ENCODE measurements around the gene NPTX2.

NPTX2 gene

DNA sequence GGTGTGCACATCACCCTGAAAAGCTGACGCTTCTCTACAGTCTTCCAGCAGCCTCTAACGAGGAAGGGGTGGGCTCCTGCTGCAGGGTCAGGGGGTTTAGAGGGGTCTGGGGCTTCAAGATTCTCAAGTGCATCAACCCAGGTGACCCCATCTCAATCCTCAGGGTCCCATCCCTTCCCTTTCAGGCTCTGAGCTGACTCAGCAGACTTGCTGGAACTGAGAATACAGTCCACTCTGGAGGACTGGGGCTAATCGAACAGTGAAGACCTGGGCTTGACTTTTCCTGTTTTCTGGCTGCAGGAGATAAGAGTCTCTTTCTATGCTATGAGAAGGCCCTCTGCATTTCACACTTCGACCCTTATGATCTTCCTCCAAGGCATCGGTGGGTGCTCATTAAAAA lies 22.3 kb upstream of the NPTX2 start:
- Histone ChIP-seq H3K4me3 (ENCODE audit: low read length) (no peak overlapping the region), H3K27ac (ENCODE audit: low read depth, low read length) (no peak overlapping the region), H3K9ac (ENCODE audit: low read length) (no peak overlapping the region), H3K36me3 (ENCODE audit: control insufficient read depth, insufficient read depth, low read length) (no peaks in the 10 kb centered on the region), H3K27me3 (ENCODE audit: control insufficient read depth, insufficient read depth, low read length) (no peaks in the 10 kb centered on the region), H3K4me1 (ENCODE audit: control insufficient read depth, insufficient read depth, low read length) (no peaks in the 10 kb centered on the region)

- H3K27ac ChIP-seq (ENCODE audit: low read depth, low read length), result no peak overlapping the region
Observed at GRCh38 chr7:98598846-98599615, 18.1 kb upstream of the NPTX2 start.

GRCh38 chr7:98599886-98600285 lies 17.2 kb upstream of the NPTX2 start:
- H3K9ac ChIP-seq (ENCODE audit: low read length), result no peak overlapping the region
- no peaks in the 10 kb centered on the region for H3K27me3 ChIP-seq (ENCODE audit: control insufficient read depth, insufficient read depth, low read length)
- H3K4me1 ChIP-seq (ENCODE audit: control insufficient read depth, insufficient read depth, low read length), result no peaks in the 10 kb centered on the region
- no peaks in the 10 kb centered on the region for H3K36me3 ChIP-seq (ENCODE audit: control insufficient read depth, insufficient read depth, low read length)
- no peak overlapping the region for H3K4me3 ChIP-seq (ENCODE audit: low read length)
- H3K27ac ChIP-seq (ENCODE audit: low read depth, low read length), result no peak overlapping the region

More at GRCh38 chr7:98598846-98599615, 18.1 kb upstream of the NPTX2 start:
- Histone ChIP-seq H3K27me3 (ENCODE audit: control insufficient read depth, insufficient read depth, low read length) (no peaks in the 10 kb centered on the region), H3K36me3 (ENCODE audit: control insufficient read depth, insufficient read depth, low read length) (no peaks in the 10 kb centered on the region), H3K4me1 (ENCODE audit: control insufficient read depth, insufficient read depth, low read length) (no peaks in the 10 kb centered on the region), H3K9ac (ENCODE audit: low read length) (no peak overlapping the region), H3K4me3 (ENCODE audit: low read length) (no peak overlapping the region)

DNA sequence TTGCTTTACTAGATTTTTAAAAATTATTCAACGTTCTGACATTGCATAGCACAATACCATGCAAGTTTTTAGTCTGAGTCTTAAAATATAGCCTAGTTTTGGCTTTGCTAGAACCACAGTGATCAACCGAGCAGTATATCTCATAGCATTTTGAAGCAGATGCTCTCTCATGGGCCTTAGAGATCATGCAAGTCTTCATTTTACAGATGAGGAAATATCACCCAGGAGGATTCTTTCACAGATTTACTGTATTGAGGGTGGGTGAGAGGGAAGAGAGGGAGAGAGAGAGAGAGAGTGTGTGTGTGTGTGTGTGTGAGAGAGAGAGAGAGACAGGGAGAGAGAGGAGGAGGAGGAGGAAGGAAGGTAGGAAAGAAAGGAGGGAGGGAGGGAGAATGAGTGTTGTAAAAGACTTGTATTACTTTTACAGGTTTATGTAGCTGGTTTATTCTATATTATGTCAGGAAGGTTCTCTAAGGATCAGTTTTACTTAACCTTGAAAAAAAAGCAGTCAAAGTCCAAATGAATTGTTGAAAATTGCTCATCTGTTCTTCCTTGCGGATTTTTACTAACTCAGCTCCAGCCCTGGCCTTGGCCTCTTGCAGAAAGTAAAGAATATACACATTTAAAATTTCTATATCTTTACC lies 14.2 kb upstream of the NPTX2 start:
- Histone ChIP-seq H3K36me3 (ENCODE audit: control insufficient read depth, insufficient read depth, low read length) (no peaks in the 10 kb centered on the region), H3K9ac (ENCODE audit: low read length) (no peak overlapping the region), H3K27ac (ENCODE audit: low read depth, low read length) (no peak overlapping the region), H3K4me1 (ENCODE audit: control insufficient read depth, insufficient read depth, low read length) (no peaks in the 10 kb centered on the region), H3K27me3 (ENCODE audit: control insufficient read depth, insufficient read depth, low read length) (no peaks in the 10 kb centered on the region), H3K4me3 (ENCODE audit: low read length) (no peak overlapping the region)

- no peaks in the 10 kb centered on the region for H3K27me3 ChIP-seq (ENCODE audit: control insufficient read depth, insufficient read depth, low read length)
- H3K27ac ChIP-seq (ENCODE audit: low read depth, low read length), result no peak overlapping the region
- no peaks in the 10 kb centered on the region for H3K36me3 ChIP-seq (ENCODE audit: control insufficient read depth, insufficient read depth, low read length)
- H3K4me1 ChIP-seq (ENCODE audit: control insufficient read depth, insufficient read depth, low read length), result no peaks in the 10 kb centered on the region
- H3K4me3 ChIP-seq (ENCODE audit: low read length), result no peak overlapping the region
- H3K9ac ChIP-seq (ENCODE audit: low read length), result no peak overlapping the region
Observed at GRCh38 chr7:98603399-98603788, 13.7 kb upstream of the NPTX2 start.

DNA sequence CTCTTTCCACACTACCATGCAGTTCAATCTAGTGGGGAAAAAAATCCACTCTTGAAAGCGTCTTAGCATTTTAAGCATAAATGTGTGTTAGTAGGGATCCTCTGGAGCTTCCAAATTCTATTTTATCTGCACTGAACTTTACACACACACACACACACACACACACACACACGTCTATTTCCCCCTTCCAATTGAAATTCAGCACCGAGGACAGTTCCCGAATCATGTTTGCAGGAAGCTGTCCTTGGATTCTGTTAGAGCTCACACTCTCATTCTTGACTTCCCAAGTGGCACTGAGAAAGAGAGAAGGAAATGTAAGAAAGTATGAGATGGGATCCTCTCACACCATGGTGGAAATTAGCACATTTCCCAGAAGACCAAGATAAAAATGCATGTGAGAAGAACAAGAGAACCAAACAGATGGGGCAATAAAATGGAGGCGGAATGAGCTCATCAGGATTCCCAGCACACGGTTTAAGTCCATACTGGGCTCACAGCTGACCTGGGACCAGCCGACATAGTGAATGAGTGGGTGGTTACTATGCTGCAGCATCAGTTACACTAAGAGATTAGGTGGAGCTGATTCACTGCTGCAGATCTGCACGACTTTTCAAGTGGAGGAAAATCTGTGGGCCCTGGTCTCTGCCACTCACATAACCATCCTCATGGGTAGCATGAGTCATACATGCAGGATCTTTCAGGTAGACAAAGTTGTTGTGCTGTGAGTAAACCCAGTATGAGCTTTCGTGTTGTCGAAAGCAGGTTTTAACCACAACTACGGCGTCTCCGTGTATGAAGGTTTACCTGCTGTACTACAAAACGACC lies 3.3 kb upstream of the NPTX2 start:
- peaks cover 6% of the 10 kb centered on the region for H3K27me3 ChIP-seq (ENCODE audit: control insufficient read depth, insufficient read depth, low read length)
- H3K36me3 ChIP-seq (ENCODE audit: control insufficient read depth, insufficient read depth, low read length), result no peaks in the 10 kb centered on the region
- H3K4me1 ChIP-seq (ENCODE audit: control insufficient read depth, insufficient read depth, low read length), result no peaks in the 10 kb centered on the region

DNA sequence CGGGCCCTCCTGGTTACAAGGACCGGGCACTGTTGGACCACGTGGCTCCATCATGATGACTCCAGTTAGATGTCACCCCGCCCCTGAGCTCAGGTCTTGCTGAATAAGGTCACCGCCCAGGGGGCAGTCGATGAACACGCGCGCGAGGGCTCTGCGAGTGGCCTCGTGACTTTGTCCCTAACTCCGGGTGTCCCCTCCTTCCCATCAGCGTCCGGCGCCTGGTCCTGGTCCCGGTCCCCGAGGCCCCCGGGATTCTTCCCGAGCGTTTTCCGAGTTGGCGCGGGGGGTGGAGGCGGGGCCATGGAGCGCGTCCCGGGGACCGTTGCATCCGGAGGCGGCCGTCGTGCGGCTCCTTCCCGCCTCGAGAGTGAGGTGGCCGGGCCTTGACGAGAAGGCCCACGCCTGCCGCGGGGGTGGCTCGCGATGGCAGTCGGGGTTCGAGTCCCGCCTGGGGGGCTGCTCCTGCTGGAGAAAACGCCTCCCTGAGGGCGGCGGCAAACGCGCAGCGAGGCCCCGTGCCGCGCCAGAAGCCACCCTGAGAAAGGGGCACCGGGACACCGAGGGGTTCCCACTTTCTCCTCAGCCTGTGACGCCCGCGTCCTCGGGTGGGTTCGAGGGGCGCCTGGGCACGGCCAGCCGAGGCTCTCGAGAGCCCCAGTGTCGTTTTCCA lies 569 bp upstream of the NPTX2 start:
- Histone ChIP-seq H3K27ac (ENCODE audit: low read depth, low read length) (no peak overlapping the region), H3K27me3 (ENCODE audit: control insufficient read depth, insufficient read depth, low read length) (peaks cover 14% of the 10 kb centered on the region), H3K36me3 (ENCODE audit: control insufficient read depth, insufficient read depth, low read length) (no peaks in the 10 kb centered on the region), H3K9ac (ENCODE audit: low read length) (no peak overlapping the region), H3K4me3 (ENCODE audit: low read length) (no peak overlapping the region), H3K4me1 (ENCODE audit: control insufficient read depth, insufficient read depth, low read length) (no peaks in the 10 kb centered on the region)

More for the DNA sequence above, 3.3 kb upstream of the NPTX2 start:
- H3K27ac ChIP-seq (ENCODE audit: low read depth, low read length), result no peak overlapping the region
- H3K9ac ChIP-seq (ENCODE audit: low read length), result no peak overlapping the region
- no peak overlapping the region for H3K4me3 ChIP-seq (ENCODE audit: low read length)

DNA sequence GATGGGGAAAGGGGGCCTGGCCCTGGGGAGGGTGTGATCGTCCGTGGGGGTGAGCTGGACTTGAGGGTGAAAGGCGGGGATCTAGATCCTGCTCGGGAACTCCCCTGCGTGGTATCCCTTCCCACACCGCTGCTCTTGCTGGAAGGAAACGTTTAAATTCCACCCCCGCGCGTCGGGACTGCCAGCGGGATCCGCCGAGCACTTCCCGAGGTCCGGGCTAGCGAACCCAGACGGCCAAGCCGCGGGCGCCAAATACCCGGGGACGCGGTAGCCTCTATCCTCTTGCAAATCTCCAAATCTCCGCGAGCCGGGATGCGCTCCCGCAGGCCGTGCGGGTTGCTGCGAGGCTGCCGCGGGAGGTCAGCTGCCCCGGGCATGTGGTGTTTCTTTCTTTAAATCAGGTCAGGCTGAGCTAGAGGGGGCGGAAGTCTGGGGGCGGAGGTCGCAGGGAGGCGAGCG lies 904 bp downstream of the NPTX2 start:
- no peak overlapping the region for H3K9ac ChIP-seq (ENCODE audit: low read length)
- H3K27ac ChIP-seq (ENCODE audit: low read depth, low read length), result no peak overlapping the region
- H3K27me3 ChIP-seq (ENCODE audit: control insufficient read depth, insufficient read depth, low read length), result peaks cover 14% of the 10 kb centered on the region
- no peak overlapping the region for H3K4me3 ChIP-seq (ENCODE audit: low read length)
- no peaks in the 10 kb centered on the region for H3K4me1 ChIP-seq (ENCODE audit: control insufficient read depth, insufficient read depth, low read length)
- no peaks in the 10 kb centered on the region for H3K36me3 ChIP-seq (ENCODE audit: control insufficient read depth, insufficient read depth, low read length)

- Histone ChIP-seq H3K4me1 (ENCODE audit: control insufficient read depth, insufficient read depth, low read length) (no peaks in the 10 kb centered on the region), H3K4me3 (ENCODE audit: low read length) (no peak overlapping the region), H3K27me3 (ENCODE audit: control insufficient read depth, insufficient read depth, low read length) (peaks cover 14% of the 10 kb centered on the region)
Observed at GRCh38 chr7:98618786-98619185, 1.7 kb downstream of the NPTX2 start.

GRCh38 chr7:98619450-98620321 lies 2.6 kb downstream of the NPTX2 start:
- Histone ChIP-seq H3K4me1 (ENCODE audit: control insufficient read depth, insufficient read depth, low read length) (no peaks in the 10 kb centered on the region), H3K27ac (ENCODE audit: low read depth, low read length) (no peak overlapping the region), H3K9ac (ENCODE audit: low read length) (no peak overlapping the region), H3K4me3 (ENCODE audit: low read length) (no peak overlapping the region), H3K36me3 (ENCODE audit: control insufficient read depth, insufficient read depth, low read length) (no peaks in the 10 kb centered on the region), H3K27me3 (ENCODE audit: control insufficient read depth, insufficient read depth, low read length) (peaks cover 14% of the 10 kb centered on the region)

More at GRCh38 chr7:98618786-98619185, 1.7 kb downstream of the NPTX2 start:
- H3K9ac ChIP-seq (ENCODE audit: low read length), result no peak overlapping the region
- no peak overlapping the region for H3K27ac ChIP-seq (ENCODE audit: low read depth, low read length)
- no peaks in the 10 kb centered on the region for H3K36me3 ChIP-seq (ENCODE audit: control insufficient read depth, insufficient read depth, low read length)

DNA sequence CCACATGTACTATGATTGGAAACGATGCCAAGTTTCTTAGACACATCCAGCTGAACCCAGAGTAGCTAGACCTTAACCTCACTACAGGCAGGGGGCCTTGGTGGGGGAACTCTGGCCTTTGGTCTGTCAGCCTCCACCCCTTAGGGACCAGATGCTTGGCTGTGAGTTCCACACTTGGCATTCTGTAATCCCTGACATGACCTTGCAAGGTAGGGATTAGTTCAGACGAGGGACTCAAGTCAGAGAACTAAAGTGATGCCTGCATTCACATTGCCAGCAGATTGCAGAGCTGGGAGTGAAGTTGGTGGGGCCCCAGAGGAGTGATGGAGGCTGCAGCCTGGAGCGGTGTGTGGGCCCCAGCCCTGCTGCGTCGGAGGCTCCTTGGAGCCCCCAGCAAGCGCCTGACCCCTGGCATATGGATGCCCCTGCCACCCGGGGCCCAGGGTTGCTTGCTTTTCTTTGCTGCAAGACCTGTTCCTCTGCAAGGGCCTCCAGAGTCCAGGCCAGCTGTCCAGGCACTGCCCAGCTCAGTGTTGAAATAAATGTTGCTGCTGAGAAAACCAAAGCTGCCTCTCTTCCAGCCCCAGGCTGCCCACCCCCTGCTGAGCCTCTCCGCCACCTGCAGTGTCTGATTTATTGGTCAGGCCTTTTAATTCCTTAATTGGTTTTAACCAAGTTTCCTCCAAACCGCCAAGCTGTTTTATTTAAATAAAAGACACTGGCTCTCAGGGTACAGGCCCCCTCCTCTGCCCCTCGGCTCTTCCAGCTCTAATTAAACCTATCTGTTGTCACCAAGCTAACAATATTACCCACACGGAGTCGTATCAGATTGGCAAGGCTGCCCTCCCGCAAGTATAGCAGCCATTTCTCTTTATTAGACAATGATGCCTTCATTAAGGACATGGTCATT lies 4.7 kb downstream of the NPTX2 start:
- no peaks in the 10 kb centered on the region for H3K4me1 ChIP-seq (ENCODE audit: control insufficient read depth, insufficient read depth, low read length)
- no peak overlapping the region for H3K27ac ChIP-seq (ENCODE audit: low read depth, low read length)
- H3K27me3 ChIP-seq (ENCODE audit: control insufficient read depth, insufficient read depth, low read length), result peaks cover 8% of the 10 kb centered on the region
- H3K4me3 ChIP-seq (ENCODE audit: low read length), result no peak overlapping the region
- no peak overlapping the region for H3K9ac ChIP-seq (ENCODE audit: low read length)
- H3K36me3 ChIP-seq (ENCODE audit: control insufficient read depth, insufficient read depth, low read length), result no peaks in the 10 kb centered on the region

Data from rectal smooth muscle tissue (tissue), 1 donor.